ENCODE measurements around the gene CFL1. TPM values are rescaled to one million over a fixed set of nuclear protein-coding genes. Genes with fewer than 3 reads are reported as not detected.

The CFL1 gene
- polyA plus RNA-seq, 1 of the 3 experiments (the other 2 are of a cell fraction) = 4,252 TPM

- H3K9me2 ChIP-seq = no peaks in the 10 kb centered on the region
- peaks cover 54 to 89% of the 10 kb centered on the region in 2 experiments for H3K36me3 ChIP-seq (replicated peaks in 1 of 2; ENCODE audit: control insufficient read depth in 1 of 2, insufficient read depth in 2 of 2, low read length in 1 of 2)
- H3K9me3 ChIP-seq = no peaks in the 10 kb centered on the region
- peaks cover 19 to 21% of the 10 kb centered on the region in 2 experiments; a peak in 3 of 4 replicates for H3K4me1 ChIP-seq (ENCODE audit: control insufficient read depth in 1 of 2, insufficient read depth in 2 of 2, low read depth in 1 of 2, low read length in 1 of 2)
- H4K20me1 ChIP-seq (ENCODE audit: insufficient read depth) = no peaks in the 10 kb centered on the region; the same call in 1 of the 2 replicates
- 94% methylated on average over 17 of the region's 21 CpGs for WGBS (ENCODE audit: low lambda C conversion rate)
- CTCF ChIA-PET = interaction anchor here (1.0 to 18.4 kb wide), 2 partner anchors 19 to 50 kb away, joined by 3 to 374 read pairs; partner anchors contain the start of genes CCDC85B, CTSW and FIBP
- POLR2A ChIA-PET = interaction anchor here (1.4 to 1.5 kb wide), 2 partner anchors 15 to 18 kb away, joined by 3 to 5 read pairs; no protein-coding TSS in a partner anchor
- peaks cover 50% of the 10 kb centered on the region for H3K79me2 ChIP-seq (ENCODE audit: insufficient read depth)
- no peak overlapping the region for H3K27ac ChIP-seq (ENCODE audit: low read depth in 2 of 2, low read length in 1 of 2)
- H3K9ac ChIP-seq = no peak overlapping the region
- TF ChIP-seq EP300 (IDR thresholded peaks at IDR 0.05; ENCODE audit: borderline replicate concordance in 1 of 2, low read depth in 1 of 2, low read length in 1 of 2) (no peak), FOXM1 (IDR thresholded peaks at IDR 0.05; ENCODE audit: low read depth) (no peak), NRF1 (IDR thresholded peaks at IDR 0.05; ENCODE audit: low read depth, low read length) (no peak), SMC3 (IDR thresholded peaks at IDR 0.05; ENCODE audit: low read depth, low read length) (no peak), FOSL2 (IDR thresholded peaks at IDR 0.05; ENCODE audit: borderline replicate concordance, low read depth) (no peak), RXRA (IDR thresholded peaks at IDR 0.05; ENCODE audit: borderline replicate concordance, low read depth) (no peak), POLR2AphosphoS5 (IDR thresholded peaks at IDR 0.05; ENCODE audit: low read depth, low read length) (no peak), MAX (IDR thresholded peaks at IDR 0.05; ENCODE audit: low read depth) (no peak), TCF12 (IDR thresholded peaks at IDR 0.05) (no peak), CHD2 (IDR thresholded peaks at IDR 0.05; ENCODE audit: low read length, partially characterized antibody) (no peak), RFX5 (IDR thresholded peaks at IDR 0.05; ENCODE audit: low read length) (no peak), ELF1 (IDR thresholded peaks at IDR 0.05) (no peak), TAF1 (IDR thresholded peaks at IDR 0.05; ENCODE audit: borderline replicate concordance, low read depth, low read length) (no peak), FOXJ3 (CRISPR knock-in tag; IDR thresholded peaks at IDR 0.05) (no peak), JUND (IDR thresholded peaks at IDR 0.05) (no peak), GABPA (IDR thresholded peaks at IDR 0.05; ENCODE audit: low read depth) (no peak)
- no peak overlapping the region for H3K4me2 ChIP-seq
- H3K27me3 ChIP-seq (ENCODE audit: insufficient read depth) = no peaks in the 10 kb centered on the region
- DNase-seq = no peak
- H3K4me3 ChIP-seq (ENCODE audit: low read depth in 2 of 2, low read length in 1 of 2) = no peak overlapping the region
- peaks cover 56% of the 10 kb centered on the region for H3F3A ChIP-seq (replicated peaks; ENCODE audit: insufficient read depth)
- H2AFZ ChIP-seq (ENCODE audit: low read depth) = no peak overlapping the region
Observed at GRCh38 chr11:65866509-65867283, 8.7 kb upstream of the CFL1 start.

- no peaks in the 10 kb centered on the region; the same call in 1 of the 2 replicates for H4K20me1 ChIP-seq (ENCODE audit: insufficient read depth)
- 95% methylated on average over 9 of the region's 9 CpGs for WGBS (ENCODE audit: low lambda C conversion rate)
- ChIA-PET CTCF (interaction anchor here (1.0 to 18.4 kb wide), 2 partner anchors 20 to 51 kb away, joined by 3 to 374 read pairs; partner anchors contain the start of genes CCDC85B, CTSW and FIBP), POLR2A (interaction anchor here (0.6 to 1.5 kb wide), 3 partner anchors 11 to 19 kb away, joined by 3 to 5 read pairs (median 3); no protein-coding TSS in a partner anchor)
- peaks cover 50% of the 10 kb centered on the region for H3K79me2 ChIP-seq (ENCODE audit: insufficient read depth)
- H3K27me3 ChIP-seq (ENCODE audit: insufficient read depth) = no peaks in the 10 kb centered on the region
- H3K9ac ChIP-seq = no peak overlapping the region
- no peaks in the 10 kb centered on the region for H3K9me2 ChIP-seq
- H3K36me3 ChIP-seq (replicated peaks in 1 of 2; ENCODE audit: control insufficient read depth in 1 of 2, insufficient read depth in 2 of 2, low read length in 1 of 2) = peaks cover 52 to 87% of the 10 kb centered on the region in 2 experiments
- no peak overlapping the region; a peak in 1 of 4 replicates for H3K27ac ChIP-seq (ENCODE audit: low read depth in 2 of 2, low read length in 1 of 2)
- H2AFZ ChIP-seq (ENCODE audit: low read depth) = no peak overlapping the region
- H3K4me2 ChIP-seq = no peak overlapping the region
- peaks cover 55% of the 10 kb centered on the region for H3F3A ChIP-seq (replicated peaks; ENCODE audit: insufficient read depth)
- no peak for DNase-seq
- peaks cover 11 to 18% of the 10 kb centered on the region in 2 experiments; a peak in 3 of 4 replicates for H3K4me1 ChIP-seq (ENCODE audit: control insufficient read depth in 1 of 2, insufficient read depth in 2 of 2, low read depth in 1 of 2, low read length in 1 of 2)
- no peak overlapping the region for H3K4me3 ChIP-seq (ENCODE audit: low read depth in 2 of 2, low read length in 1 of 2)
- no peaks in the 10 kb centered on the region for H3K9me3 ChIP-seq
- TF ChIP-seq RCOR1 (IDR thresholded peaks at IDR 0.05; ENCODE audit: low read length) (no peak), TAF1 (IDR thresholded peaks at IDR 0.05; ENCODE audit: borderline replicate concordance, low read depth, low read length) (no peak), EP300 (IDR thresholded peaks at IDR 0.05; ENCODE audit: borderline replicate concordance in 1 of 2, low read depth in 1 of 2, low read length in 1 of 2) (no peak), POLR2AphosphoS5 (IDR thresholded peaks at IDR 0.05; ENCODE audit: low read depth, low read length) (no peak; the same call in 1 of the 2 replicates), JUND (IDR thresholded peaks at IDR 0.05) (no peak), CHD2 (IDR thresholded peaks at IDR 0.05; ENCODE audit: low read length, partially characterized antibody) (no peak), RXRA (IDR thresholded peaks at IDR 0.05; ENCODE audit: borderline replicate concordance, low read depth) (no peak), PBX3 (IDR thresholded peaks at IDR 0.05) (no peak), GABPA (IDR thresholded peaks at IDR 0.05; ENCODE audit: low read depth) (no peak), REST (IDR thresholded peaks at IDR 0.05; ENCODE audit: low read depth, low read length) (no peak), USF1 (IDR thresholded peaks at IDR 0.05; ENCODE audit: borderline replicate concordance, low read depth) (no peak)
Observed at GRCh38 chr11:65865550-65866172, 7.7 kb upstream of the CFL1 start.

Measured in SK-N-SH (cell line).